GM12872 (cell line): ENCODE data around the gene NEK11.
A peak's percentile ranks its signal among the peaks of the same experiment; 100 is the strongest.

Source experiments
- CTCF ChIP-seq: IDR thresholded peaks from 3 replicates; pipeline ENCODE4 v1.5.1; 2011; ENCODE audit warnings: low read depth, mild to moderate bottlenecking, low read length, moderate library complexity; ENCODE audit not compliant: insufficient read depth

The NEK11 gene

GRCh38 chr3:131020122-131020693 lies 6.5 kb upstream of the NEK11 start:
- TF ChIP-seq CTCF, result no peak

DNA sequence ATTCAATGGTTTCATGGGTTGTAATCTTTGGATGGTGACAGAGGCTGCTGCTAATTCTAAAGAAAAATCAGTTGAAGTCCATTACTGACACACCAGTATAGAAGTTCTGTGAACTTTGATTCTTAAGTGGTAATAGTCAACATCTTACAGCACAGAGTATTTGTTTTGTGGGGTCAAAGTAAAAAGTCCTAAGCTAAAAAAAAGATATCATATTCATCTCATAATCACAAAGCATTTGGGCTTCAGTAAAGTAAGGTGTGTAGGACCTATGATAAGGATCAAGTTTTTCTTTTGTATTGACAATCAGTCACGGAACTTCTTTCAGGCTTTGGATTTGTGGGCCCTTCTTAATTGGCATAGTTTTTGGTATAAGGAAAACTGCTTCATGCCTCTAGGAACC lies 1.1 kb upstream of the NEK11 start:
- TF ChIP-seq CTCF, result no peak

- TF ChIP-seq CTCF, result no peak
These were observed 2.2 kb downstream of the NEK11 start for GRCh38 chr3:131028844-131029243.

- TF ChIP-seq CTCF, result no peak
These were observed 5.0 kb downstream of the NEK11 start for GRCh38 chr3:131031660-131032059.

DNA sequence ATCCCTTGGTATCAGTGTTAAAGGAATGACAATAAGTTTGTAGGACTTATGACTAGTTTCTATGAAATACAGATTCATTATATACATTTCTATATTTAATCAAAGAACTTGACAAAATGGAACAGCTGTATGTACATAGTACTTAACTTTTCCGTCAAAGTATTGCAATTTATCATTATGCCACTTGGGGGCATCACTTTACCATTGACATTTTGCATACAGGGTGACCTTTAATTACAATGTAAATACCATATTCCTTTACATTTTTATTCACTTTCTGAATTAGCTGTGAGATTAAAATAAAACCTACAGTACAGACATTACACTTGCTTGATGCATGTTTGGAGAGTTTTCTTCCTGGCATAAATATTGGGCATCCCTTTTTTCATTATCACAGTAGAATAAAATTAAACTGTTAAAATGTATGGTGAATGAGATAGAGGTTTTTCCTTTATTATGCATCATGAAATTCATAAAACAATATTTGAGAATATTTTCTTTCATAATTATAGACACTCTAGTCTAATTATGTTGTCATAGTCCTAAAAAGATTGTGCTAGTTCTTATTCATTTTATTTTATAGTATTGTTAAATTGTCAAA lies 6.9 kb downstream of the NEK11 start:
- peak; percentile 56; the same call in 2 of the 3 replicates for TF ChIP-seq CTCF

- TF ChIP-seq CTCF, result no peak
These were observed 9.6 kb downstream of the NEK11 start for GRCh38 chr3:131036200-131036816.

DNA sequence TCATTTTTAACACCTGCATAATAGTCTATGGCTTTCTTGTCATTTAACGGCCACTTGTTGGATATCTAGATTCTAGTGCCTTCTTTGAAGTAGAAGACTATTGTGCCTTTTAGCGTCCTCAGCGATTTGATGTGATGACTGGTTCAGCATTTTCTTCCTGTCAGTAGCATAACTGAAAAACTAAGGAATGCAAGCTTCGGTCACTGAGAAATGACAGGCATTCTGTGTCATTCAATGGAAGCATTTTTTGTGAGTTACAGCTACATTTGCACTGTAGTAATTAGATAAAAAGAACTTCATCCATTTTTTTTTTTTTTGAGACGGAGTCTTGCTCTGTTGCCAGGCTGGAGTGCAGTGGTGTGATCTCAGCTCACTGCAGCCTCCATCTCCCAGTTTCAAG lies 10.3 kb downstream of the NEK11 start:
- no peak for TF ChIP-seq CTCF
